Fibroblast of mammary gland (primary cell): Measurements from ENCODE around the gene DAPK1.
A peak's percentile ranks its signal among the peaks of the same experiment; 100 is the strongest.

Experiments
- DNase-seq: peaks from one replicate; pipeline ENCODE4 v3.0.0-alpha.2; 2010; ENCODE audit warnings: low read depth
- H3K4me3 ChIP-seq: 2 replicates; pipeline ENCODE4 v1.5.1; 2011; ENCODE audit warnings: low read depth, mild to moderate bottlenecking, low read length, moderate library complexity; ENCODE audit not compliant: control insufficient read depth
- TF ChIP-seq, protein P1 (sequence below): conservative IDR thresholded peaks from 2 replicates; pipeline ENCODE4 v1.5.1; 2011; ENCODE audit warnings: low read depth, low read length, inconsistent platforms; ENCODE audit not compliant: control insufficient read depth, insufficient read depth

DAPK1 gene

GRCh38 chr9:87515588-87516221 is 18.0 kb downstream of the DAPK1 start:
- peak; percentile 12 for DNase-seq
- TF ChIP-seq, protein P1, sequence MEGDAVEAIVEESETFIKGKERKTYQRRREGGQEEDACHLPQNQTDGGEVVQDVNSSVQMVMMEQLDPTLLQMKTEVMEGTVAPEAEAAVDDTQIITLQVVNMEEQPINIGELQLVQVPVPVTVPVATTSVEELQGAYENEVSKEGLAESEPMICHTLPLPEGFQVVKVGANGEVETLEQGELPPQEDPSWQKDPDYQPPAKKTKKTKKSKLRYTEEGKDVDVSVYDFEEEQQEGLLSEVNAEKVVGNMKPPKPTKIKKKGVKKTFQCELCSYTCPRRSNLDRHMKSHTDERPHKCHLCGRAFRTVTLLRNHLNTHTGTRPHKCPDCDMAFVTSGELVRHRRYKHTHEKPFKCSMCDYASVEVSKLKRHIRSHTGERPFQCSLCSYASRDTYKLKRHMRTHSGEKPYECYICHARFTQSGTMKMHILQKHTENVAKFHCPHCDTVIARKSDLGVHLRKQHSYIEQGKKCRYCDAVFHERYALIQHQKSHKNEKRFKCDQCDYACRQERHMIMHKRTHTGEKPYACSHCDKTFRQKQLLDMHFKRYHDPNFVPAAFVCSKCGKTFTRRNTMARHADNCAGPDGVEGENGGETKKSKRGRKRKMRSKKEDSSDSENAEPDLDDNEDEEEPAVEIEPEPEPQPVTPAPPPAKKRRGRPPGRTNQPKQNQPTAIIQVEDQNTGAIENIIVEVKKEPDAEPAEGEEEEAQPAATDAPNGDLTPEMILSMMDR = no peak
- no peak overlapping the region for H3K4me3 ChIP-seq

GRCh38 chr9:87516222-87516925 is 18.7 kb downstream of the DAPK1 start:
- peak; percentile 77 for DNase-seq

DNA sequence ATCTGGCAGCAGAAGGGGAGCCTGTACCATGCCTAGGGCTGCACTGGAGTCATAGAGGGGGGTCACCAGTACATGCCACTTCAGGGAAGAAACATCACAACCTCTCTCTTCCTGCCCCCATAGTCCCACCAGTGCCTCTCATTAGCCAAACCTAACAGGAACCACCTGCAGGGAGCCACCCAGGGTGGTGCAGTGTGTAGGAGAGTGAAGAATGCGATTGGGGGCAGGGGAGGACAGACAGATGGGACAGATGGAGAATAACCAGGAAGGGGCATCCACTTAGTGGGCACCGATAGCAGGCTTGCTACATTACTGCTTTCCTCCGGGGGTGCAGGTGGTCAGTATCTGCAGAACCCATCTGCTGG is 19.2 kb downstream of the DAPK1 start:
- no peak for DNase-seq
- H3K4me3 ChIP-seq = no peak overlapping the region
- TF ChIP-seq, protein P1 = no peak

More at GRCh38 chr9:87516222-87516925, 18.7 kb downstream of the DAPK1 start:
- TF ChIP-seq, protein P1 = no peak
- no peak overlapping the region for H3K4me3 ChIP-seq

DNA sequence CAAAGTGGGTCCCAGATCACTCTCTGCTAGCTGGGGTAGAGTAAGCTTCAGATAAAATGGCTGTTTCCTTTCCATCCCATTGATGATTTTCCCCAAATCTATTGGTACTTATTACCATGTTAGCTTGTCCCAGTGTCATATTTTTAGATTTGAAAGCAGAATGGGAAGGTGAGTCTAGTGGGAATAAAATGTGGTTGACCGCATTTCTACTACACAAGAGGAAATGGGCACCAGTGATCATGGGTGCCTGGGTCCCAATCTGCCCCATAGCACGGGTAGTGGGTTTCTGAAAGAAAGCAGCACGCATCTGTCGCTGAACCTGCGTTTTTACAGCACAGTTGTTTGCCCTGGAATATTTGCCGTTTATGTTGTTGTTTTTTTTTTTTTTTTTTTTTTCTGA is 20.1 kb downstream of the DAPK1 start:
- DNase-seq = no peak
- TF ChIP-seq, protein P1 = no peak
- H3K4me3 ChIP-seq = no peak overlapping the region

GRCh38 chr9:87518702-87519335 is 21.2 kb downstream of the DAPK1 start:
- H3K4me3 ChIP-seq = no peak overlapping the region
- DNase-seq = peak; percentile 71
- TF ChIP-seq, protein P1 = no peak

- H3K4me3 ChIP-seq = no peak overlapping the region
These were observed 21.8 kb downstream of the DAPK1 start for GRCh38 chr9:87519461-87519860.

More at GRCh38 chr9:87519461-87519860, 21.8 kb downstream of the DAPK1 start:
- DNase-seq = no peak
- TF ChIP-seq, protein P1 = no peak
